Measurements from ENCODE around the gene PKLR. TPM values are rescaled to one million over a fixed set of nuclear protein-coding genes. Genes with fewer than 3 reads are reported as not detected.

PKLR gene
- total and polyA plus RNA-seq, 4 donors = 10.4 to 56.1 (median 40.6) TPM

DNA sequence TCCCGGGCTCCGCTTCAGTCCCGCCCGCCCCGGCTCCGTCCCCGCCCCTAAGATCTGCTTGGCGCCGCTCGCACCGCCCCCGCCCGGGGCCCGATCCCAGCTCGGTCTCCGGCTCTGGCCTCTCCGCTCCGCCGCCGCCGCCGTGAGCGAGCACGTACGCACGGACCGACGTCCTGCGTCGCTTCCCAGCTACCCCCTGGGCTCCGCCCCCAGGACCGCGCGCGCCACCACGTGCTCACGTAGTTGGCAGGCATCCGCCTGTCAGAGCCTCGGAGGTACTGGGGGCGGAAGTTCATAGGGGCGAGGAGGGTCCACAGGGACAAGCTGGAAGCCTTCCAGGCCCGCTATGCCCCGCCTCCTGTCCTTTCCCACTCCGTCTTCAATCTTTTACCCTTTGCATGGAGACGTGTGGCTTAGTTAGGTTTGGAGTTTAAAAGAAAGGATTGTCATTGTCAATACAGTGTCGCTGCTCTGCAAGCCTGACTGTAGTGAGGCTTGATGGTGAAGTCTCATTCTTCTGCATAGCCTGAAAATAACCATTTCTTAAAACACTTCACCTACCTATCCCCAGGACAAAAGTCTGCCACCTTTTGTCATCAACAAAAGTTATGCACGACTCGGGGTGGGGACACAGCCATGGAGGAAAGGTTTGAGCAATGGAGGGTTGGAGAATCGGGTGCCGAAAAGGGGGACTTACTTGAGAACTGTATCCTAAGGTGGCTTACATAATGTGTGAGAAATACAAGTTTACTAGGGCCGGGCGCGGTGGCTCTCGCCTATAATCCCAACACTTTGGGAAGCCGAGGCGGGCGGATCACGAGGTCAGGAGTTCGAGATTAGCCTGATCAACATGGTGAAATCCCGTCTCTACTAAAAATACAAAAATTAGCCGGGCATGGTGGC lies 27.6 kb downstream of the PKLR start, which contains the start of gene CLK2:
Gene CLK2, minus strand, starts transcription at position 162 of the 903 bp plus-strand sequence. CDS start 2,527 bp downstream, outside the sequence.
- Histone ChIP-seq H3K9ac (ENCODE audit: low read depth in 1 of 2, low read length in 2 of 2) (peak within 1 kb of the TSS; percentile 56 to 77), H3K9me3 (ENCODE audit: control insufficient read depth in 4 of 4, low read length in 3 of 4) (no peaks in the 10 kb centered on the region), H3K36me3 (ENCODE audit: control insufficient read depth in 4 of 4, insufficient read depth in 3 of 4, low read depth in 1 of 4, low read length in 3 of 4) (peaks cover 10 to 18% (median 17%) of the 10 kb centered on the region in 4 donors), H3K27me3 (ENCODE audit: control insufficient read depth in 4 of 4, insufficient read depth in 4 of 4, low read length in 3 of 4) (no peaks in the 10 kb centered on the region), H3K4me1 (ENCODE audit: control insufficient read depth in 4 of 4, insufficient read depth in 4 of 4, low read length in 3 of 4) (peaks cover 8 to 37% (median 28%) of the 10 kb centered on the region in 4 donors), H3K27ac (ENCODE audit: low read depth in 1 of 2, low read length in 2 of 2) (peak within 1 kb of the TSS; percentile 80 to 92), H3K4me3 (ENCODE audit: low read depth in 1 of 3, low read length in 3 of 3) (peak within 1 kb of the TSS; percentile 89 to 97 (median 90))
- TF ChIP-seq HNF4G (IDR thresholded peaks at IDR 0.05) (no peak), RXRA (IDR thresholded peaks at IDR 0.05) (peak; percentile 74 to 85), NR2F2 (IDR thresholded peaks at IDR 0.05) (peak; percentile 78), FOXA2 (IDR thresholded peaks at IDR 0.05) (no peak), GABPA (IDR thresholded peaks at IDR 0.05 in 1 of 2, conservative IDR thresholded peaks at IDR 0.05 in 1 of 2) (peak in 1 of 2 donors; percentile 77), JUND (IDR thresholded peaks at IDR 0.05) (no peak), EGR1 (IDR thresholded peaks at IDR 0.05; ENCODE audit: low read depth in 2 of 2) (peak in 1 of 2 donors; percentile 88), TAF1 (conservative IDR thresholded peaks at IDR 0.05) (no peak), SP1 (IDR thresholded peaks at IDR 0.05) (peak; percentile 82), YY1 (IDR thresholded peaks at IDR 0.05) (peak; percentile 26), FOXA1 (IDR thresholded peaks at IDR 0.05) (peak; percentile 4), HNF4A (conservative IDR thresholded peaks at IDR 0.05) (peak; percentile 66 to 73), RAD21 (IDR thresholded peaks at IDR 0.05) (peak; percentile 22 to 49)
- TF ChIP-seq, protein P1, sequence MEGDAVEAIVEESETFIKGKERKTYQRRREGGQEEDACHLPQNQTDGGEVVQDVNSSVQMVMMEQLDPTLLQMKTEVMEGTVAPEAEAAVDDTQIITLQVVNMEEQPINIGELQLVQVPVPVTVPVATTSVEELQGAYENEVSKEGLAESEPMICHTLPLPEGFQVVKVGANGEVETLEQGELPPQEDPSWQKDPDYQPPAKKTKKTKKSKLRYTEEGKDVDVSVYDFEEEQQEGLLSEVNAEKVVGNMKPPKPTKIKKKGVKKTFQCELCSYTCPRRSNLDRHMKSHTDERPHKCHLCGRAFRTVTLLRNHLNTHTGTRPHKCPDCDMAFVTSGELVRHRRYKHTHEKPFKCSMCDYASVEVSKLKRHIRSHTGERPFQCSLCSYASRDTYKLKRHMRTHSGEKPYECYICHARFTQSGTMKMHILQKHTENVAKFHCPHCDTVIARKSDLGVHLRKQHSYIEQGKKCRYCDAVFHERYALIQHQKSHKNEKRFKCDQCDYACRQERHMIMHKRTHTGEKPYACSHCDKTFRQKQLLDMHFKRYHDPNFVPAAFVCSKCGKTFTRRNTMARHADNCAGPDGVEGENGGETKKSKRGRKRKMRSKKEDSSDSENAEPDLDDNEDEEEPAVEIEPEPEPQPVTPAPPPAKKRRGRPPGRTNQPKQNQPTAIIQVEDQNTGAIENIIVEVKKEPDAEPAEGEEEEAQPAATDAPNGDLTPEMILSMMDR (IDR thresholded peaks at IDR 0.05; ENCODE audit: low read depth, low read length, missing input control) = no peak
- TF ChIP-seq, protein P2, sequence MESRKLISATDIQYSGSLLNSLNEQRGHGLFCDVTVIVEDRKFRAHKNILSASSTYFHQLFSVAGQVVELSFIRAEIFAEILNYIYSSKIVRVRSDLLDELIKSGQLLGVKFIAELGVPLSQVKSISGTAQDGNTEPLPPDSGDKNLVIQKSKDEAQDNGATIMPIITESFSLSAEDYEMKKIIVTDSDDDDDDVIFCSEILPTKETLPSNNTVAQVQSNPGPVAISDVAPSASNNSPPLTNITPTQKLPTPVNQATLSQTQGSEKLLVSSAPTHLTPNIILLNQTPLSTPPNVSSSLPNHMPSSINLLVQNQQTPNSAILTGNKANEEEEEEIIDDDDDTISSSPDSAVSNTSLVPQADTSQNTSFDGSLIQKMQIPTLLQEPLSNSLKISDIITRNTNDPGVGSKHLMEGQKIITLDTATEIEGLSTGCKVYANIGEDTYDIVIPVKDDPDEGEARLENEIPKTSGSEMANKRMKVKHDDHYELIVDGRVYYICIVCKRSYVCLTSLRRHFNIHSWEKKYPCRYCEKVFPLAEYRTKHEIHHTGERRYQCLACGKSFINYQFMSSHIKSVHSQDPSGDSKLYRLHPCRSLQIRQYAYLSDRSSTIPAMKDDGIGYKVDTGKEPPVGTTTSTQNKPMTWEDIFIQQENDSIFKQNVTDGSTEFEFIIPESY (IDR thresholded peaks at IDR 0.05) = peak; percentile 38
- TF ChIP-seq, protein P3, sequence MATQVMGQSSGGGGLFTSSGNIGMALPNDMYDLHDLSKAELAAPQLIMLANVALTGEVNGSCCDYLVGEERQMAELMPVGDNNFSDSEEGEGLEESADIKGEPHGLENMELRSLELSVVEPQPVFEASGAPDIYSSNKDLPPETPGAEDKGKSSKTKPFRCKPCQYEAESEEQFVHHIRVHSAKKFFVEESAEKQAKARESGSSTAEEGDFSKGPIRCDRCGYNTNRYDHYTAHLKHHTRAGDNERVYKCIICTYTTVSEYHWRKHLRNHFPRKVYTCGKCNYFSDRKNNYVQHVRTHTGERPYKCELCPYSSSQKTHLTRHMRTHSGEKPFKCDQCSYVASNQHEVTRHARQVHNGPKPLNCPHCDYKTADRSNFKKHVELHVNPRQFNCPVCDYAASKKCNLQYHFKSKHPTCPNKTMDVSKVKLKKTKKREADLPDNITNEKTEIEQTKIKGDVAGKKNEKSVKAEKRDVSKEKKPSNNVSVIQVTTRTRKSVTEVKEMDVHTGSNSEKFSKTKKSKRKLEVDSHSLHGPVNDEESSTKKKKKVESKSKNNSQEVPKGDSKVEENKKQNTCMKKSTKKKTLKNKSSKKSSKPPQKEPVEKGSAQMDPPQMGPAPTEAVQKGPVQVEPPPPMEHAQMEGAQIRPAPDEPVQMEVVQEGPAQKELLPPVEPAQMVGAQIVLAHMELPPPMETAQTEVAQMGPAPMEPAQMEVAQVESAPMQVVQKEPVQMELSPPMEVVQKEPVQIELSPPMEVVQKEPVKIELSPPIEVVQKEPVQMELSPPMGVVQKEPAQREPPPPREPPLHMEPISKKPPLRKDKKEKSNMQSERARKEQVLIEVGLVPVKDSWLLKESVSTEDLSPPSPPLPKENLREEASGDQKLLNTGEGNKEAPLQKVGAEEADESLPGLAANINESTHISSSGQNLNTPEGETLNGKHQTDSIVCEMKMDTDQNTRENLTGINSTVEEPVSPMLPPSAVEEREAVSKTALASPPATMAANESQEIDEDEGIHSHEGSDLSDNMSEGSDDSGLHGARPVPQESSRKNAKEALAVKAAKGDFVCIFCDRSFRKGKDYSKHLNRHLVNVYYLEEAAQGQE (IDR thresholded peaks at IDR 0.05) = peak; percentile 70
- TF ChIP-seq, protein P4, sequence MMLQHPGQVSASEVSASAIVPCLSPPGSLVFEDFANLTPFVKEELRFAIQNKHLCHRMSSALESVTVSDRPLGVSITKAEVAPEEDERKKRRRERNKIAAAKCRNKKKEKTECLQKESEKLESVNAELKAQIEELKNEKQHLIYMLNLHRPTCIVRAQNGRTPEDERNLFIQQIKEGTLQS (IDR thresholded peaks at IDR 0.05) = no peak
- TF ChIP-seq, protein P5, sequence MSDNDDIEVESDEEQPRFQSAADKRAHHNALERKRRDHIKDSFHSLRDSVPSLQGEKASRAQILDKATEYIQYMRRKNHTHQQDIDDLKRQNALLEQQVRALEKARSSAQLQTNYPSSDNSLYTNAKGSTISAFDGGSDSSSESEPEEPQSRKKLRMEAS (IDR thresholded peaks at IDR 0.05) = peak; percentile 81
- peak; percentile 94 for DNase-seq (ENCODE audit: low spot score)
- WGBS = 16% methylated on average over 61 of the region's 61 CpGs
